Superior temporal gyrus (tissue), 1 donor: ENCODE data around the gene ITPR1.

Experiments
- DNase-seq: peaks from one replicate; pipeline ENCODE4 v3.0.0-alpha.2; 2016; ENCODE audit errors: extremely low spot score

The ITPR1 gene

GRCh38 chr3:4814305-4814903 is 321.3 kb downstream of the ITPR1 start:
- no peak for DNase-seq

- no peak for DNase-seq
These were observed 321.9 kb downstream of the ITPR1 start for GRCh38 chr3:4814904-4815574.

GRCh38 chr3:4816306-4816705 is 323.2 kb downstream of the ITPR1 start:
- no peak for DNase-seq

- DNase-seq: no peak
These were observed 323.6 kb downstream of the ITPR1 start for GRCh38 chr3:4816718-4817117.

GRCh38 chr3:4817128-4817527 is 324.0 kb downstream of the ITPR1 start:
- DNase-seq: no peak

GRCh38 chr3:4818164-4818563 is 325.0 kb downstream of the ITPR1 start:
- DNase-seq: no peak

- DNase-seq: no peak
These were observed 326.0 kb downstream of the ITPR1 start for GRCh38 chr3:4818986-4819693.

- DNase-seq: no peak
These were observed 326.6 kb downstream of the ITPR1 start for GRCh38 chr3:4819746-4820145.

- no peak for DNase-seq
These were observed 327.4 kb downstream of the ITPR1 start for GRCh38 chr3:4820296-4821121.

GRCh38 chr3:4821338-4821737 is 328.2 kb downstream of the ITPR1 start:
- no peak for DNase-seq

- no peak for DNase-seq
These were observed 328.8 kb downstream of the ITPR1 start for GRCh38 chr3:4821975-4822374.

GRCh38 chr3:4822568-4822967 is 329.4 kb downstream of the ITPR1 start:
- no peak for DNase-seq

- DNase-seq: no peak
These were observed 330.2 kb downstream of the ITPR1 start for GRCh38 chr3:4823385-4823784.

GRCh38 chr3:4823986-4824925 is 331.1 kb downstream of the ITPR1 start:
- DNase-seq: no peak

- no peak for DNase-seq
These were observed 331.8 kb downstream of the ITPR1 start for GRCh38 chr3:4824926-4825325.

- DNase-seq: no peak
These were observed 332.5 kb downstream of the ITPR1 start for GRCh38 chr3:4825436-4826236.

- no peak for DNase-seq
These were observed 333.3 kb downstream of the ITPR1 start for GRCh38 chr3:4826237-4827100.

GRCh38 chr3:4827767-4828166 is 334.6 kb downstream of the ITPR1 start:
- no peak for DNase-seq

- no peak for DNase-seq
These were observed 335.3 kb downstream of the ITPR1 start for GRCh38 chr3:4828279-4829030.
